Measurements from ENCODE around the gene ST7. TPM values are rescaled to one million over a fixed set of nuclear protein-coding genes. Genes with fewer than 3 reads are reported as not detected.
A peak's percentile ranks its signal among the peaks of the same experiment; 100 is the strongest.

The ST7 gene
- total RNA-seq, 2 experiments from 2014 or later: 5.2 to 7.0 TPM

- Mint-ChIP-seq H3K36me3 (ENCODE audit: low read depth) (no peaks in the 10 kb centered on the region), H3K27me3 (no peaks in the 10 kb centered on the region), H3K4me3 (no peak overlapping the region), H3K27ac (no peak overlapping the region), H3K9me3 (no peaks in the 10 kb centered on the region), H3K4me1 (no peaks in the 10 kb centered on the region)
- ChIA-PET CTCF (no interaction called here), POLR2A (no interaction called here)
- no peak for DNase-seq
Measured at GRCh38 chr7:117173035-117173770, 219.9 kb downstream of the ST7 start.

- POLR2A ChIA-PET: no interaction called here
- no peaks in the 10 kb centered on the region for H3K27me3 Mint-ChIP-seq
- H3K4me3 Mint-ChIP-seq: no peak overlapping the region
- H3K9me3 Mint-ChIP-seq: no peaks in the 10 kb centered on the region
- no peaks in the 10 kb centered on the region for H3K4me1 Mint-ChIP-seq
- no peak for DNase-seq
- CTCF ChIA-PET: interaction anchor here (1.5 kb wide), 1 partner anchor 17 kb away, joined by 3 read pairs; no protein-coding TSS in a partner anchor
- no peaks in the 10 kb centered on the region for H3K36me3 Mint-ChIP-seq (ENCODE audit: low read depth)
- H3K27ac Mint-ChIP-seq: no peak overlapping the region
Measured at GRCh38 chr7:117176206-117176605, 222.9 kb downstream of the ST7 start.

GRCh38 chr7:117178600-117178999 is 225.3 kb downstream of the ST7 start:
- no peak for DNase-seq
- H3K27me3 Mint-ChIP-seq: no peaks in the 10 kb centered on the region
- H3K4me1 Mint-ChIP-seq: no peaks in the 10 kb centered on the region
- ChIA-PET POLR2A (no interaction called here), CTCF (no interaction called here)
- no peaks in the 10 kb centered on the region for H3K36me3 Mint-ChIP-seq (ENCODE audit: low read depth)
- no peak overlapping the region for H3K4me3 Mint-ChIP-seq
- no peaks in the 10 kb centered on the region for H3K9me3 Mint-ChIP-seq
- no peak overlapping the region for H3K27ac Mint-ChIP-seq

- H3K4me3 Mint-ChIP-seq: no peak overlapping the region
- no peak for DNase-seq
- no peaks in the 10 kb centered on the region for H3K4me1 Mint-ChIP-seq
- H3K27me3 Mint-ChIP-seq: no peaks in the 10 kb centered on the region
- ChIA-PET CTCF (no interaction called here), POLR2A (no interaction called here)
- H3K9me3 Mint-ChIP-seq: no peaks in the 10 kb centered on the region
- H3K36me3 Mint-ChIP-seq (ENCODE audit: low read depth): no peaks in the 10 kb centered on the region
- no peak overlapping the region for H3K27ac Mint-ChIP-seq
Measured at GRCh38 chr7:117179701-117180100, 226.4 kb downstream of the ST7 start.

GRCh38 chr7:117183729-117184128 is 230.4 kb downstream of the ST7 start:
- H3K27ac Mint-ChIP-seq: no peak overlapping the region
- ChIA-PET POLR2A (no interaction called here), CTCF (no interaction called here)

GRCh38 chr7:117184367-117184766 is 231.1 kb downstream of the ST7 start:
- ChIA-PET CTCF (no interaction called here), POLR2A (no interaction called here)
- Mint-ChIP-seq H3K9me3 (no peaks in the 10 kb centered on the region), H3K4me1 (peaks cover 6% of the 10 kb centered on the region), H3K4me3 (no peak overlapping the region), H3K27ac (no peak overlapping the region), H3K27me3 (no peaks in the 10 kb centered on the region), H3K36me3 (ENCODE audit: low read depth) (no peaks in the 10 kb centered on the region)
- no peak for DNase-seq

More at GRCh38 chr7:117183729-117184128, 230.4 kb downstream of the ST7 start:
- Mint-ChIP-seq H3K9me3 (no peaks in the 10 kb centered on the region), H3K36me3 (ENCODE audit: low read depth) (no peaks in the 10 kb centered on the region), H3K4me3 (no peak overlapping the region), H3K27me3 (no peaks in the 10 kb centered on the region), H3K4me1 (peaks cover 6% of the 10 kb centered on the region)
- DNase-seq: no peak

- H3K4me1 Mint-ChIP-seq: peaks cover 6% of the 10 kb centered on the region
- DNase-seq: no peak
Measured at GRCh38 chr7:117185124-117185523, 231.8 kb downstream of the ST7 start.

GRCh38 chr7:117186218-117187010 is 233.1 kb downstream of the ST7 start:
- CTCF ChIA-PET: no interaction called here
- no peak for DNase-seq
- H3K9me3 Mint-ChIP-seq: no peaks in the 10 kb centered on the region

More at GRCh38 chr7:117185124-117185523, 231.8 kb downstream of the ST7 start:
- H3K9me3 Mint-ChIP-seq: no peaks in the 10 kb centered on the region
- CTCF ChIA-PET: no interaction called here
- H3K4me3 Mint-ChIP-seq: no peak overlapping the region
- H3K27ac Mint-ChIP-seq: no peak overlapping the region
- no peaks in the 10 kb centered on the region for H3K36me3 Mint-ChIP-seq (ENCODE audit: low read depth)
- POLR2A ChIA-PET: no interaction called here
- H3K27me3 Mint-ChIP-seq: no peaks in the 10 kb centered on the region

GRCh38 chr7:117188376-117188775 is 235.1 kb downstream of the ST7 start:
- peak overlapping the region; percentile 68 for H3K27ac Mint-ChIP-seq
- no peaks in the 10 kb centered on the region for H3K27me3 Mint-ChIP-seq
- ChIA-PET CTCF (no interaction called here), POLR2A (no interaction called here)
- no peaks in the 10 kb centered on the region for H3K36me3 Mint-ChIP-seq (ENCODE audit: low read depth)
- H3K4me1 Mint-ChIP-seq: peaks cover 6% of the 10 kb centered on the region
- no peaks in the 10 kb centered on the region for H3K9me3 Mint-ChIP-seq
- no peak for DNase-seq
- H3K4me3 Mint-ChIP-seq: no peak overlapping the region

More at GRCh38 chr7:117186218-117187010, 233.1 kb downstream of the ST7 start:
- peaks cover 6% of the 10 kb centered on the region for H3K4me1 Mint-ChIP-seq
- H3K4me3 Mint-ChIP-seq: no peak overlapping the region
- no peak overlapping the region for H3K27ac Mint-ChIP-seq
- no peaks in the 10 kb centered on the region for H3K36me3 Mint-ChIP-seq (ENCODE audit: low read depth)
- POLR2A ChIA-PET: no interaction called here
- no peaks in the 10 kb centered on the region for H3K27me3 Mint-ChIP-seq

GRCh38 chr7:117188949-117189592 is 235.8 kb downstream of the ST7 start:
- peaks cover 6% of the 10 kb centered on the region for H3K4me1 Mint-ChIP-seq
- no peaks in the 10 kb centered on the region for H3K9me3 Mint-ChIP-seq
- no peaks in the 10 kb centered on the region for H3K36me3 Mint-ChIP-seq (ENCODE audit: low read depth)

GRCh38 chr7:117190104-117190503 is 236.8 kb downstream of the ST7 start:
- Mint-ChIP-seq H3K4me1 (peaks cover 6% of the 10 kb centered on the region), H3K27me3 (no peaks in the 10 kb centered on the region), H3K36me3 (ENCODE audit: low read depth) (no peaks in the 10 kb centered on the region), H3K4me3 (no peak overlapping the region), H3K9me3 (no peaks in the 10 kb centered on the region), H3K27ac (no peak overlapping the region)
- no peak for DNase-seq
- ChIA-PET CTCF (no interaction called here), POLR2A (no interaction called here)

More at GRCh38 chr7:117188949-117189592, 235.8 kb downstream of the ST7 start:
- no peak for DNase-seq
- ChIA-PET POLR2A (no interaction called here), CTCF (no interaction called here)
- Mint-ChIP-seq H3K4me3 (no peak overlapping the region), H3K27me3 (no peaks in the 10 kb centered on the region), H3K27ac (no peak overlapping the region)

GRCh38 chr7:117190746-117191435 is 237.6 kb downstream of the ST7 start:
- POLR2A ChIA-PET: no interaction called here
- H3K27ac Mint-ChIP-seq: no peak overlapping the region
- H3K4me1 Mint-ChIP-seq: peaks cover 6% of the 10 kb centered on the region
- H3K4me3 Mint-ChIP-seq: no peak overlapping the region
- no peaks in the 10 kb centered on the region for H3K27me3 Mint-ChIP-seq
- no peak for DNase-seq
- CTCF ChIA-PET: no interaction called here
- H3K36me3 Mint-ChIP-seq (ENCODE audit: low read depth): no peaks in the 10 kb centered on the region
- peaks cover 2% of the 10 kb centered on the region for H3K9me3 Mint-ChIP-seq

- CTCF ChIA-PET: no interaction called here
Measured at GRCh38 chr7:117192108-117192507, 238.8 kb downstream of the ST7 start.

More at GRCh38 chr7:117192108-117192507, 238.8 kb downstream of the ST7 start:
- Mint-ChIP-seq H3K4me1 (peaks cover 6% of the 10 kb centered on the region), H3K9me3 (peaks cover 2% of the 10 kb centered on the region), H3K27ac (no peak overlapping the region), H3K4me3 (no peak overlapping the region), H3K27me3 (no peaks in the 10 kb centered on the region), H3K36me3 (ENCODE audit: low read depth) (no peaks in the 10 kb centered on the region)
- DNase-seq: no peak
- POLR2A ChIA-PET: no interaction called here
